Activated naive CD8-positive, alpha-beta T cell treated with anti-CD3 and anti-CD28 coated beads, Interleukin-2, amount 50 U/mL, for 24 hours (primary cell): Measurements from ENCODE around the gene LHFPL6.

Experiments used
- ATAC-seq: fragments of 150-1000 bp; cut with Tn5 transposase; one replicate; pipeline ENCODE4 v1.10.0; 2021
- DNase-seq: peaks from one replicate; pipeline ENCODE4 v3.0.0; 2021
- H3K27ac Mint-ChIP-seq: one replicate; pipeline ENCODE4 v1.8.0; 2021; ENCODE audit warnings: mild to moderate bottlenecking, mixed read lengths
- H3K27me3 Mint-ChIP-seq: one replicate; pipeline ENCODE4 v1.8.0; 2021; ENCODE audit warnings: mixed read lengths
- H3K36me3 Mint-ChIP-seq: one replicate; pipeline ENCODE4 v1.8.0; 2021; ENCODE audit warnings: low read depth, mixed read lengths
- H3K4me1 Mint-ChIP-seq: one replicate; pipeline ENCODE4 v1.8.0; 2021; ENCODE audit warnings: mixed read lengths
- H3K4me3 Mint-ChIP-seq: one replicate; pipeline ENCODE4 v1.8.0; 2021; ENCODE audit warnings: mild to moderate bottlenecking, moderate library complexity, mixed read lengths
- H3K9me3 Mint-ChIP-seq: one replicate; pipeline ENCODE4 v1.8.0; 2021; ENCODE audit warnings: mixed read lengths

Gene LHFPL6

DNA sequence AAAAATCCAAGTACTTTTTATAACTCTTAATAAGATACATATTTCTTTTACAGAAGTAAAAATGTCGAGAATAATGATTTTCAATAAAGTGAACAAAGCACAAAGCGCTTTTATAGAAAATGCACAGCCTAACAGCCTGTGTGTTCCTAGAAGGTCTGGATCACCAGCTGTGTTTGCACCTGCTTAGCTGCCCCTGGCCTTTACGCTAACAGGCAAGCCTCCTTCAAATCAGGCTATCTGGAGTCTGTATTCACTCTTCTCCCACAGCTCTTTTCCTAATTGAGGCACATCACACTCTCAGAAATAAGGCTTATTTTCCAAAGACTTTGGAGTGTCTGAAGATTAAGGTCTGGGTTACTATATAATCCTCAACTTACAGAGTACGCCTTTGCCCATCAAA, 183.1 kb downstream of the LHFPL6 start:
- Mint-ChIP-seq H3K27me3 (peaks cover 18% of the 10 kb centered on the region), H3K4me1 (no peaks in the 10 kb centered on the region), H3K27ac (no peak overlapping the region), H3K36me3 (no peaks in the 10 kb centered on the region), H3K9me3 (no peaks in the 10 kb centered on the region), H3K4me3 (no peak overlapping the region)
- ATAC-seq: no peak
- DNase-seq: no peak

GRCh38 chr13:39419068-39419467, 183.9 kb downstream of the LHFPL6 start:
- Mint-ChIP-seq H3K9me3 (no peaks in the 10 kb centered on the region), H3K4me1 (peaks cover 1% of the 10 kb centered on the region), H3K36me3 (no peaks in the 10 kb centered on the region), H3K27ac (no peak overlapping the region), H3K4me3 (no peak overlapping the region), H3K27me3 (peaks cover 18% of the 10 kb centered on the region)
- no peak for DNase-seq
- ATAC-seq: no peak

DNA sequence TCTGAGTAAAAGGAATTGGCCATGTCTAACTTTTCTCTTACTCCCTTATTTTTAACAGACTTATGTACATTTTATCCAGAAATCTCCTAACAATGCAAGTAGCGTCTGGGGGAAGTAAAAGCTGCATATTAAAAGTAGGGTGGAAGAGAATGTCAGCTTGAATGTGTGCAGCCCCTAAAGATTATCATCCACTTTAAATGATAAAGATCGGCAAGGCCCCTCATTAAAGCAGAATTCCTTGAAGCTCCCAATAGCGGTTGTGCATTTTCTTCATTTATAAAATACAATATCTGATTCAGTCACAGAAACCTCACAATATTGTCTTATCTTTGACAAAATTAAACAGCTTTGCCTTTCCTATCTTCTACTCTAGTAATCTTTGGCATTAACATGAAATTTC, 184.6 kb downstream of the LHFPL6 start:
- ATAC-seq: no peak
- Mint-ChIP-seq H3K4me1 (peaks cover 1% of the 10 kb centered on the region), H3K36me3 (no peaks in the 10 kb centered on the region), H3K4me3 (no peak overlapping the region), H3K27me3 (peaks cover 18% of the 10 kb centered on the region), H3K27ac (no peak overlapping the region), H3K9me3 (no peaks in the 10 kb centered on the region)
- no peak for DNase-seq

GRCh38 chr13:39417643-39418042, 185.3 kb downstream of the LHFPL6 start:
- DNase-seq (no peak), ATAC-seq (no peak)
- Mint-ChIP-seq H3K27ac (no peak overlapping the region), H3K4me3 (no peak overlapping the region), H3K4me1 (peaks cover 1% of the 10 kb centered on the region), H3K9me3 (no peaks in the 10 kb centered on the region), H3K27me3 (peaks cover 18% of the 10 kb centered on the region), H3K36me3 (no peaks in the 10 kb centered on the region)

DNA sequence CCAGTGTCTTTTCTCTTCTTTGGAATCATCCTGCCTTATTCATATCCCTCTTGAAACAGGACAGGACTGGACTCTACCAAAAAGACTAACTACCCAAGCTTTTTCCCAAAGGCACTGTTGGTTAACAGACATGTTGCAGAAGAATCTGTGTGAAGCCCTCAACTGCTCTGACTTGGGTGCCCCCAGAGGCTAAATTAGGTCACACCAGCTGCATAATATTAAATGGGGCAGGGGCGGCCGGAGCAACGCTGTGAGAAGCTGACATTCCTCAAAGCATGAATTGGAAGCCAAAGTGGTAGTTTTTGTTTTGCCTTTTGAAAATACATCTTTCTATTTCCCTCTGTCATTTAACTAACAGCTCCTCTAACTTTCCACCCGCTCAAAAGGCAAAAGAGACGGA, 185.9 kb downstream of the LHFPL6 start:
- no peak overlapping the region for H3K27ac Mint-ChIP-seq
- H3K36me3 Mint-ChIP-seq: no peaks in the 10 kb centered on the region
- H3K4me3 Mint-ChIP-seq: no peak overlapping the region
- H3K4me1 Mint-ChIP-seq: peaks cover 1% of the 10 kb centered on the region
- no peak for DNase-seq
- no peaks in the 10 kb centered on the region for H3K9me3 Mint-ChIP-seq
- H3K27me3 Mint-ChIP-seq: peaks cover 15% of the 10 kb centered on the region
- ATAC-seq: no peak

GRCh38 chr13:39415008-39415802, 187.8 kb downstream of the LHFPL6 start:
- no peak overlapping the region for H3K4me3 Mint-ChIP-seq

DNA sequence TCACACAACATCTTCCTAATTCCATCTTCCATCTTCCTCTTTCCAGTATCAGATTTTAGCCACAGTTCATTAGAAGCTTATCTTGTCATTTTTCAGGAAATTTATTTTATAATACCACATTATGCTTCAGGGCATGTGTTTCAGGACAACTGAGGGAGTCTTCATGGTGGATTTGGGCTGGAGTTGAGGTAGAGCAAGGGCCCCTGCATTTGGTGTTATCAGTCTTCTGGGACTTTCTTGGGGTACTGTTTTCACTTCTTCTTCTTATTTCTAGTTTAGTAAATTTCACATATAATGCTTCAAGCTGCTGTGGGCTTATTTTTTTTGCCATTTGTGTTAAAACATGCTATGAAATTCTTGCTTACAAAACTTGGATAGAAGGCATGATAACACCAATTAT, 188.7 kb downstream of the LHFPL6 start:
- no peak for DNase-seq
- H3K4me3 Mint-ChIP-seq: no peak overlapping the region
- no peak overlapping the region for H3K27ac Mint-ChIP-seq
- H3K27me3 Mint-ChIP-seq: peaks cover 12% of the 10 kb centered on the region
- no peaks in the 10 kb centered on the region for H3K9me3 Mint-ChIP-seq
- H3K4me1 Mint-ChIP-seq: peaks cover 1% of the 10 kb centered on the region
- no peak for ATAC-seq
- H3K36me3 Mint-ChIP-seq: no peaks in the 10 kb centered on the region

More at GRCh38 chr13:39415008-39415802, 187.8 kb downstream of the LHFPL6 start:
- DNase-seq (no peak), ATAC-seq (no peak)
- H3K9me3 Mint-ChIP-seq: no peaks in the 10 kb centered on the region
- H3K27me3 Mint-ChIP-seq: peaks cover 12% of the 10 kb centered on the region
- H3K4me1 Mint-ChIP-seq: peaks cover 1% of the 10 kb centered on the region
- H3K27ac Mint-ChIP-seq: no peak overlapping the region
- H3K36me3 Mint-ChIP-seq: no peaks in the 10 kb centered on the region

DNA sequence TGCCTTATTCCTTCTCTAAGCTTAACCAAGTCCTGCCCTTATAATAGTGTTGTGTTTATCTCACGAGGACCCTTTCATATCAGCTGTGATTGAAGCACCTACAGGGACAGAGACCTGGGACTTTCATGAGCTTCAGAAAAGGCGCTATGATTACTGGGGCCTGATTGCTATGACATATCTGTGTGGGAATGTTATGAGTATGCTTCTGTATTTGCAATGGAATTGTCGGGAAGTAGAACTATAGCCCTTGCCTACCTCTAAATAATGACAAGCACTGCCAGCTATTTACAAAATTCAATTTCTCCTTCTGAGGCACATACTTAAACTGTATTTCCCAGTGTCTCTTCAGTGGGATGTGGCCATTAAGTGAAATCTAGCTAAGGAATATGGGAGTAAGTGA, 191.5 kb downstream of the LHFPL6 start:
- DNase-seq (no peak), ATAC-seq (no peak)
- H3K4me3 Mint-ChIP-seq: no peak overlapping the region
- peaks cover 6% of the 10 kb centered on the region for H3K27me3 Mint-ChIP-seq
- H3K4me1 Mint-ChIP-seq: peaks cover 1% of the 10 kb centered on the region
- H3K36me3 Mint-ChIP-seq: no peaks in the 10 kb centered on the region
- H3K9me3 Mint-ChIP-seq: no peaks in the 10 kb centered on the region
- no peak overlapping the region for H3K27ac Mint-ChIP-seq

DNA sequence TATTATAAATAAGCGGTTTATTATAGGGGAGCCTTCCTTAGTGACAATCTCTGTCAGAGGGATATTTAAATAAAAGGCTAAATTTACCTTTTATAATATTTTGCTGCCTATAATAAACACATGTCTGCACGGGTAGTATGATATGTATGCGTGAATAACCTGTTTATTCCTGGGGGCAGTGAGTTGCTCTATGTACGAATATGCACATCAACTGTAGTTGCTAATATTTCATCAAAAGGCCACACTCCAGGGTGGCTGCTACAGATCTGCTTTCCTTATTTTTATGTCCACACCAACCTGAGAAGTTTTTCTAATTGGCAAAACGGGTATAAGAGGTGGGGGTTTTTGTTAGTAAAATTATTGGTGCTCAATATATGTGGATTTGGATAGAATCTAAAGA, 192.0 kb downstream of the LHFPL6 start:
- Mint-ChIP-seq H3K36me3 (no peaks in the 10 kb centered on the region), H3K4me1 (peaks cover 1% of the 10 kb centered on the region), H3K27ac (no peak overlapping the region), H3K4me3 (no peak overlapping the region), H3K9me3 (no peaks in the 10 kb centered on the region), H3K27me3 (peaks cover 6% of the 10 kb centered on the region)
- no peak for DNase-seq
- no peak for ATAC-seq

GRCh38 chr13:39410096-39410901, 192.7 kb downstream of the LHFPL6 start:
- Mint-ChIP-seq H3K36me3 (no peaks in the 10 kb centered on the region), H3K4me3 (no peak overlapping the region), H3K27me3 (peaks cover 9% of the 10 kb centered on the region), H3K27ac (no peak overlapping the region), H3K9me3 (no peaks in the 10 kb centered on the region), H3K4me1 (peaks cover 1% of the 10 kb centered on the region)
- ATAC-seq (no peak), DNase-seq (no peak)

GRCh38 chr13:39408512-39408911, 194.5 kb downstream of the LHFPL6 start:
- H3K27ac Mint-ChIP-seq: no peak overlapping the region
- H3K9me3 Mint-ChIP-seq: no peaks in the 10 kb centered on the region
- ATAC-seq (no peak), DNase-seq (no peak)
- no peaks in the 10 kb centered on the region for H3K36me3 Mint-ChIP-seq
- peaks cover 9% of the 10 kb centered on the region for H3K27me3 Mint-ChIP-seq
- no peak overlapping the region for H3K4me3 Mint-ChIP-seq
- H3K4me1 Mint-ChIP-seq: no peaks in the 10 kb centered on the region

DNA sequence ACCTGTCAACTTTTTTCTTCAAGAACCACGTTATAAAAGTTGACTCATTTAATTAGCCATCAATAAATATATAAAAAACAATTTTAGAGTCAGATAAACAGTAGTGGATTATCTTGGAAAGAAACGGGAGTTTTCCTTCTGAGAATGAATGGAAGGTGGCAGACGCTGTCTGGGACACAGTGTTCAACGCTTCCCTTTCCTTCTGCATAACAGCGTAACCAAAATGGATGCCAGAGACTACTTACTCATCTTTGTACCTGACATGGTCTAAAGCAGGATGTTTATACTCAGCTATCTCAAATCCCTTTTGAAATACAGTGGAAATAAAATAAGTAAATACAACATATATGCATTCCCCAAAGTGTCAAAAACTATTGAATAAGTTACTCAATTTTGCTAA, 195.2 kb downstream of the LHFPL6 start:
- H3K27me3 Mint-ChIP-seq: peaks cover 9% of the 10 kb centered on the region
- H3K9me3 Mint-ChIP-seq: no peaks in the 10 kb centered on the region
- no peaks in the 10 kb centered on the region for H3K36me3 Mint-ChIP-seq
- H3K4me3 Mint-ChIP-seq: no peak overlapping the region
- H3K4me1 Mint-ChIP-seq: no peaks in the 10 kb centered on the region
- ATAC-seq (no peak), DNase-seq (no peak)
- no peak overlapping the region for H3K27ac Mint-ChIP-seq

DNA sequence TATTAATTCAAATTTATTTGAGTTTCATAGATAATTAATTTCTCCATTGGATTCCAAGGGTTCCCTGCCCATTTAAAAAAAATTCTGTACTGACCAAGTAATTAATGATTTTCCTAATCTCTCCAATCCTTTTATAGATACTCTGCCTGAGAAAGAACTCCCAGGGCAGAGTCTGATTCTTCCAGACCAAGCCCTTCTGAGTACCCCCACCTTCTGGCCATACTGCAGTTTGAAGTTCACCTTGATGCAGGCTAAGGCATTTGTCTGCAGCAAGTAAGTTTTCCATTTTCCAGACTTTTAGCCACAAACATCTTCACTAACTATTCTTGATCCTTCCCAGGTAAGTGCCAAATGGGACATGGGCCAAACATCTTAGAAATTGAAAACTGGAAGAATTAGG, 195.9 kb downstream of the LHFPL6 start:
- Mint-ChIP-seq H3K4me1 (no peaks in the 10 kb centered on the region), H3K4me3 (no peak overlapping the region), H3K9me3 (no peaks in the 10 kb centered on the region), H3K27me3 (peaks cover 9% of the 10 kb centered on the region), H3K36me3 (no peaks in the 10 kb centered on the region), H3K27ac (no peak overlapping the region)
- ATAC-seq: no peak
- DNase-seq: no peak

DNA sequence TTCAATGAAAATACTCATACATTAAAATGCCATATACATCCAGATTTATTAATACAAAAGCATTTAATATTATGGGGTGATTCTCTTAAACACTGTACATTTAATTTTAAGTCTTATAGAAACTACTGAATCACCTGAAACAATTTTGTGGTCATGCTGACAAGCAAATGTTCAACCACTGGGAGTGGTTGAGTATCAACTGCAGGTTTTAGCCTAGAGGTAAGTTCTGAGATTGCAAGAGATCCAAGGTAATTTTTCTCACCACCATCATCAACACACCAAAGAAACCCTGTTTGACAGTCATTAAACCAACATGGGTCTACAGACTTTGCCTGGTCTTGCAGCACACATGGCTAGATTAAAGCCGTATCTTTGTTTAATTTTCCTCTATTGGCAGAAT, 196.3 kb downstream of the LHFPL6 start:
- DNase-seq (no peak), ATAC-seq (no peak)
- peaks cover 9% of the 10 kb centered on the region for H3K27me3 Mint-ChIP-seq
- H3K36me3 Mint-ChIP-seq: no peaks in the 10 kb centered on the region
- H3K9me3 Mint-ChIP-seq: no peaks in the 10 kb centered on the region
- H3K27ac Mint-ChIP-seq: no peak overlapping the region
- no peak overlapping the region for H3K4me3 Mint-ChIP-seq
- no peaks in the 10 kb centered on the region for H3K4me1 Mint-ChIP-seq

DNA sequence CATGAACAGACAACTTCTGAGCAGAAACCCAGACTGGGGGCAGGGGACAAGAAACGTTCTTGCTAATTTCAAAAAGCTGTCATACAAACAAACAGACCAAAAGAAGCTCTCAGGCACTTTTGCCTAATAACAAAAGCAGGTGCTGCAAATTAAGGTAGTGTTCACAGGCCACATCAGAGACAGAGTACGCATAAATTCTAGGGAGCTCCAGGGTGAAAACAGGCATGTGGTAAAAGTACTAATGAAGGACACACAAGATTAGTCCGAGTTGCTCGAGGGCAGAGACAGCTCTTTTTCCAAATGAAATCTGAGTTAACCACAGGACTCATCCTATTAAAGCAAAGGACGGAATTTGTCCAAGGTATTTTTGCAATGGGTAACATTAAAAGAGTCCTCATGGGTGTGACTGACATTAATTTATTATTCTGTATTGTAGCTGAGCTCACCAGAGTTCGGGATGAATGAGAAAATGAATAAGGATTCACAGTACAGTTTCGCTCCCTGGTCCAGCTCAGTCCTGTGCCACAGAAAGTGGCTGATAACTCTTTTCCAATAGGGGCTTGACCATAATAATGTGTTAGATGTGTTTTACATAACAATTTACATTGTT, 197.3 kb downstream of the LHFPL6 start:
- DNase-seq (no peak), ATAC-seq (no peak)
- Mint-ChIP-seq H3K27me3 (peaks cover 9% of the 10 kb centered on the region), H3K36me3 (no peaks in the 10 kb centered on the region), H3K27ac (no peak overlapping the region), H3K4me3 (no peak overlapping the region), H3K4me1 (no peaks in the 10 kb centered on the region), H3K9me3 (no peaks in the 10 kb centered on the region)
